Measurements from ENCODE around the gene REPIN1.

Gene REPIN1

DNA sequence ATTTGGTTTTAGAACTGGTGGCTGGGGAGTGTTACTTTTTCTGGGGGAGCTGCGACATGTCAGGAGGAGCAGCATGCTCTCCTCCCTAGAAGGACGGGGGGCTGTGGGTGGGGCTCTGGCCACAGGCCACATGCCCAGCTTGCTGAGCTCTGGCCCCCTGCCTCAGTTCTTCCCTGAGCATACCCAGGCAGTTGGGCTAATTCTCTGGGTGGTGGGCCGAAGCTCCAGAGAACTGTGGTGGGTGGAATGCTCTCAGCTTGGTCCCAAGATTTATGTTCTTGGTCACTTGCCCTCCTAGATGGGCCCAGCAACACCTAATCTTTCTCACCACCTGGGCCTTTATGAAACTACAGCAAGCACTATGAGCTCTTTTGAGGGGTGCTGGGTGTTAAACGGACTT, 5.4 kb downstream of the REPIN1 start:
- H3K9me3 ChIP-seq (ENCODE audit: low read depth, low read length) = no peaks in the 10 kb centered on the region
- H3K36me3 ChIP-seq (ENCODE audit: insufficient read depth, low read length) = no peaks in the 10 kb centered on the region
- H3K9ac ChIP-seq (ENCODE audit: insufficient read length) = no peak overlapping the region
- no peak for DNase-seq (ENCODE audit: low read depth, low spot score)
- H3K27ac ChIP-seq = no peak overlapping the region
- TF ChIP-seq POLR2AphosphoS5 (IDR thresholded peaks at IDR 0.05; ENCODE audit: borderline replicate concordance, low read depth, low read length) (no peak), EZH2 (IDR thresholded peaks at IDR 0.05) (no peak), FOXP2 (optimal IDR thresholded peaks at IDR 0.05; ENCODE audit: control extremely low read depth, extremely low read length, insufficient read depth) (no peak)
- no peak overlapping the region for H3K4me3 ChIP-seq

DNA sequence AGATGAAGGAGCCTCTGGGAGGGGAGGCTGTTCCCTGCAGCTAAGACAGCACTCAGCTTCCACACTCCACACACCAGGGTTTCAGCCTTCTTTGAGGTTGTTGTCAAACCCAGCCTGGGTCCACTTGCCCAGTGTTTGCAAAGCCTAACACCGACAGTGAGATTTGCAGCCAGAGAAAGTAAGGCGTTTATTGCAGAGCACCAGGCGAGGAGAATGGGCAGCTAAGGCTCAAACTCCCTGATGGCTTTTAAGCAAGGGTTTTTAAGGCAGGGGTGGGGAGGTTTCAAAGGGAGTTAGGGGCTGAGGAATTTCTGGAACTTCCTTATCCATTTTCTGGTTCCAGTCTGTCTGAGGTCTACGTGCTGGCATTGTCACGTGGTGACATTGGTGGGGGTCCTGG, 5.8 kb downstream of the REPIN1 start:
- TF ChIP-seq EZH2 (IDR thresholded peaks at IDR 0.05) (no peak), FOXP2 (optimal IDR thresholded peaks at IDR 0.05; ENCODE audit: control extremely low read depth, extremely low read length, insufficient read depth) (no peak), POLR2AphosphoS5 (IDR thresholded peaks at IDR 0.05; ENCODE audit: borderline replicate concordance, low read depth, low read length) (no peak)
- Histone ChIP-seq H3K27ac (no peak overlapping the region), H3K36me3 (ENCODE audit: insufficient read depth, low read length) (no peaks in the 10 kb centered on the region), H3K4me3 (no peak overlapping the region), H3K9ac (ENCODE audit: insufficient read length) (no peak overlapping the region), H3K9me3 (ENCODE audit: low read depth, low read length) (no peaks in the 10 kb centered on the region)
- DNase-seq (ENCODE audit: low read depth, low spot score) = no peak

DNA sequence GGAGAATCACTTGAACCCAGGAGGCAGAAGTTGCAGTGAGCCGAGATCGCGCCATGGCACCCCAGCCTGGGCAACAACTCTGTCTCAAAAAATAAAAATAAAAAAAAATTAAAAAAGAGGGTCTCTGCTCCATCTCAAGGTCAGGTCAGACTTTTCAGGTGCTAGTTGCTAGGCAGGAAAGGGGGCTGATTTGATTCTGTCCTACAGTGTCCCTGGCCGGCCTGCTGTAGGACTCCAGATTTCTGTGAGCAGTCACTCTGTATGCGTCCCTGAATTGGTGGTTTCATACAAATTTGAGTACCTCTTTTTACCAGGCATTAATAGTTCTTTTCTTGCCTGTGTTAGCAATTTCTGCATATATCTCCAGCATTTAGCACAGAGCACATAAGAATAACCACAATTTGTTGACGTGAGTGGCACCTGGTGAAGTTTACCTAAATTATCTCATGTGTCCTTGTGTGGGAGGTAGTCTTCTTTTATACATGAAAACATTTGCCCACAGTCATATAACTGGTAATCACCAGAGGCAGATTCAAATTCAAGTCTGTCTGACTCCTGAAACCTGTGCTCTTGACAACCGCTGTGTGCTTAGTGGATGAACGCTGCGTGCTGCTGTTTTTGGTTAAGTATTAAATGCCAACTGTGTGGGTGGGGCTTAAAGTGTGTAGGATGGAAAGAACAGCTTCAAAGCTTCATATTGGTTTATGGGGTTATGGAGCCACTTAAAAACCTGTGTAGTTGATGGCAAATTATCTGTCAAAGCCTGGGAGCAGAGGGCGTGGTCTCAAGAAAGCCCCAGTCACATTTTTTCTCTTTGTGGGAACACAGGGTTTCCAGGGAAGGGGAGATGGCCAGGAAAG, 7.3 kb downstream of the REPIN1 start:
- Histone ChIP-seq H3K4me3 (no peak overlapping the region), H3K9me3 (ENCODE audit: low read depth, low read length) (no peaks in the 10 kb centered on the region), H3K36me3 (ENCODE audit: insufficient read depth, low read length) (no peaks in the 10 kb centered on the region), H3K9ac (ENCODE audit: insufficient read length) (no peak overlapping the region), H3K27ac (no peak overlapping the region)
- DNase-seq (ENCODE audit: low read depth, low spot score) = peak; percentile 32
- TF ChIP-seq POLR2AphosphoS5 (IDR thresholded peaks at IDR 0.05; ENCODE audit: borderline replicate concordance, low read depth, low read length) (peak; percentile 14; the same call in 1 of the 2 replicates), EZH2 (IDR thresholded peaks at IDR 0.05) (no peak)

- H3K36me3 ChIP-seq (ENCODE audit: insufficient read depth, low read length) = no peaks in the 10 kb centered on the region
- TF ChIP-seq FOXP2 (optimal IDR thresholded peaks at IDR 0.05; ENCODE audit: control extremely low read depth, extremely low read length, insufficient read depth) = no peak
- no peak for TF ChIP-seq EZH2 (IDR thresholded peaks at IDR 0.05)
- TF ChIP-seq POLR2AphosphoS5 (IDR thresholded peaks at IDR 0.05; ENCODE audit: borderline replicate concordance, low read depth, low read length) = no peak
- H3K4me3 ChIP-seq = no peak overlapping the region
- no peaks in the 10 kb centered on the region for H3K9me3 ChIP-seq (ENCODE audit: low read depth, low read length)
- no peak overlapping the region for H3K9ac ChIP-seq (ENCODE audit: insufficient read length)
- no peak overlapping the region for H3K27ac ChIP-seq
- no peak for DNase-seq (ENCODE audit: low read depth, low spot score)
Measured at GRCh38 chr7:150376560-150376959, 7.9 kb downstream of the REPIN1 start.

- Histone ChIP-seq H3K9ac (ENCODE audit: insufficient read length) (no peak overlapping the region), H3K9me3 (ENCODE audit: low read depth, low read length) (no peaks in the 10 kb centered on the region), H3K27ac (no peak overlapping the region), H3K4me3 (no peak overlapping the region), H3K36me3 (ENCODE audit: insufficient read depth, low read length) (no peaks in the 10 kb centered on the region)
- TF ChIP-seq FOXP2 (optimal IDR thresholded peaks at IDR 0.05; ENCODE audit: control extremely low read depth, extremely low read length, insufficient read depth) (no peak), POLR2AphosphoS5 (IDR thresholded peaks at IDR 0.05; ENCODE audit: borderline replicate concordance, low read depth, low read length) (no peak), EZH2 (IDR thresholded peaks at IDR 0.05) (no peak)
- DNase-seq (ENCODE audit: low read depth, low spot score) = no peak
Measured at GRCh38 chr7:150377196-150377595, 8.6 kb downstream of the REPIN1 start.

- Histone ChIP-seq H3K27ac (no peak overlapping the region), H3K4me3 (no peak overlapping the region), H3K36me3 (ENCODE audit: insufficient read depth, low read length) (no peaks in the 10 kb centered on the region), H3K9me3 (ENCODE audit: low read depth, low read length) (no peaks in the 10 kb centered on the region), H3K9ac (ENCODE audit: insufficient read length) (no peak overlapping the region)
- TF ChIP-seq POLR2AphosphoS5 (IDR thresholded peaks at IDR 0.05; ENCODE audit: borderline replicate concordance, low read depth, low read length) = no peak
- TF ChIP-seq FOXP2 (optimal IDR thresholded peaks at IDR 0.05; ENCODE audit: control extremely low read depth, extremely low read length, insufficient read depth) = no peak
- TF ChIP-seq EZH2 (IDR thresholded peaks at IDR 0.05) = no peak
- no peak for DNase-seq (ENCODE audit: low read depth, low spot score)
Measured at GRCh38 chr7:150377635-150378034, 9.0 kb downstream of the REPIN1 start.

GRCh38 chr7:150378115-150378852, 9.7 kb downstream of the REPIN1 start:
- no peak for DNase-seq (ENCODE audit: low read depth, low spot score)
- H3K9ac ChIP-seq (ENCODE audit: insufficient read length) = peak overlapping the region; percentile 91

DNA sequence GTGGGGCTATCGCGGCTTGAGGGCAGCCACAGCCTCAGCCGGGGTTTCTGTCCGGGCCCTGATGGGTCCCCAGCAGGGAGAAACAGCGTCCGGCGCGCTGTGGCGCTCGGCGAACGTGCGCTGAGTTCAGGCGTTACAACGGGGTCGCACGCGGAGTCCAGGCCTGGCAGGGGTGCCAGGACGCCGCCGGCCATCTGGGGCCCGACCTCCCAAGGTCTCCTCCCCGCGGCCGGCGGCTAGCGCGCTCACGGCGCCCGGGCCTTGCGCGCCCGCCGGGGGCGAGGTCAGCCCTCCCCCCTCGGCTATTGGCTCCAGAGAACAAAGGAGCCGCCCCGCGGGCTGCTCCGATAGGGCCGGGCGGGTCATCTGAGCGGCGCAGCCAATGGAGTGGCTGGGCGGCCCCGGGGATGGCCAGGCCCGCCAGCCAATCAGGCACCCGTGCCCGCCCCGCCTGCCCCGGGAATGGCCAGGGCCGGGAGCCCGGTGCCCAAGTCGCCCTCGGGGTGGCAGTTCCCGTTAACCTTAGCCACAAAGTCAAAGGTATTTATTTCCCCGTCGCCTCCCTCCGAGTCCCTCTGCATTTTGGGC, 10.3 kb downstream of the REPIN1 start, which contains the start of gene ZNF775:
TSS of gene ZNF775 (plus strand) at position 478 of the 588 bp plus-strand sequence. CDS start 9,141 bp downstream, outside the sequence.
- no peaks in the 10 kb centered on the region for H3K36me3 ChIP-seq (ENCODE audit: insufficient read depth, low read length)
- peak within 1 kb of the TSS; percentile 96 for H3K4me3 ChIP-seq
- H3K9me3 ChIP-seq (ENCODE audit: low read depth, low read length) = no peaks in the 10 kb centered on the region

More at GRCh38 chr7:150378115-150378852, 9.7 kb downstream of the REPIN1 start:
- no peaks in the 10 kb centered on the region for H3K36me3 ChIP-seq (ENCODE audit: insufficient read depth, low read length)
- peak overlapping the region; percentile 46; the same call in 1 of the 2 replicates for H3K27ac ChIP-seq
- TF ChIP-seq POLR2AphosphoS5 (IDR thresholded peaks at IDR 0.05; ENCODE audit: borderline replicate concordance, low read depth, low read length) (no peak; the same call in 1 of the 2 replicates), EZH2 (IDR thresholded peaks at IDR 0.05) (no peak), FOXP2 (optimal IDR thresholded peaks at IDR 0.05; ENCODE audit: control extremely low read depth, extremely low read length, insufficient read depth) (no peak)
- H3K9me3 ChIP-seq (ENCODE audit: low read depth, low read length) = no peaks in the 10 kb centered on the region
- peak overlapping the region; percentile 96 for H3K4me3 ChIP-seq

More for the DNA sequence above, 10.3 kb downstream of the REPIN1 start, which contains the start of gene ZNF775:
- TF ChIP-seq FOXP2 (optimal IDR thresholded peaks at IDR 0.05; ENCODE audit: control extremely low read depth, extremely low read length, insufficient read depth) (no peak), POLR2AphosphoS5 (IDR thresholded peaks at IDR 0.05; ENCODE audit: borderline replicate concordance, low read depth, low read length) (peak; percentile 90)
- Histone ChIP-seq H3K27ac (peak within 1 kb of the TSS; percentile 46; the same call in 1 of the 2 replicates), H3K9ac (ENCODE audit: insufficient read length) (peak within 1 kb of the TSS; percentile 91)
- DNase-seq (ENCODE audit: low read depth, low spot score) = no peak

All from SK-N-MC (cell line).